Loucy (cell line): ENCODE data around the gene SENP7.

Source experiments
- H2AFZ ChIP-seq: fragments of 200-600 bp; sonication (generic); 2 replicates; pipeline ENCODE4 v1.6.0; 2016; ENCODE audit warnings: antibody characterized with exemption, mild to moderate bottlenecking, low read length, moderate library complexity
- H3F3A ChIP-seq: fragments of 200-600 bp; 2 replicates; pipeline ENCODE4 v1.6.0; 2016; ENCODE audit warnings: antibody characterized with exemption, low read depth, mild to moderate bottlenecking
- H3K27me3 ChIP-seq: fragments of 200-600 bp; sonication (generic); 2 replicates; pipeline ENCODE4 v1.6.1; 2014; ENCODE audit warnings: low read length, mild to moderate bottlenecking; ENCODE audit not compliant: insufficient read depth, poor library complexity, severe bottlenecking
- H3K36me3 ChIP-seq: fragments of 200-600 bp; sonication (generic); 2 replicates; pipeline ENCODE4 v1.6.1; 2016; ENCODE audit warnings: low read length; ENCODE audit not compliant: insufficient read depth
- H3K4me1 ChIP-seq: fragments of 200-600 bp; sonication (generic); 2 replicates; pipeline ENCODE4 v1.5.1; 2014; ENCODE audit warnings: low read length, mild to moderate bottlenecking; ENCODE audit not compliant: insufficient read depth, poor library complexity, severe bottlenecking
- H3K4me2 ChIP-seq: fragments of 200-600 bp; sonication (generic); 2 replicates; pipeline ENCODE4 v1.6.0; 2014; ENCODE audit warnings: antibody characterized with exemption, low read length, low read depth, mild to moderate bottlenecking; ENCODE audit not compliant: poor library complexity, severe bottlenecking
- H3K4me3 ChIP-seq: fragments of 200-600 bp; sonication (generic); 2 replicates; pipeline ENCODE4 v1.5.1; 2014; ENCODE audit warnings: low read length, mild to moderate bottlenecking, mixed read lengths; ENCODE audit not compliant: poor library complexity, severe bottlenecking
- H3K79me2 ChIP-seq: fragments of 200-600 bp; sonication (generic); 2 replicates; pipeline ENCODE4 v1.6.1; 2014; ENCODE audit warnings: low read length; ENCODE audit not compliant: insufficient read depth
- H3K9ac ChIP-seq: fragments of 200-600 bp; sonication (generic); 2 replicates; pipeline ENCODE4 v1.6.0; 2014; ENCODE audit warnings: mild to moderate bottlenecking, low read depth, low read length, moderate library complexity; ENCODE audit not compliant: poor library complexity, severe bottlenecking
- H3K9me2 ChIP-seq: fragments of 200-600 bp; sonication (generic); replicated peaks from 2 replicates; pipeline ENCODE4 v1.6.1; 2016; ENCODE audit warnings: low read depth, low read length, mixed read lengths
- H3K9me3 ChIP-seq: fragments of 200-600 bp; sonication (generic); 2 replicates; pipeline ENCODE4 v1.6.1; 2014; ENCODE audit warnings: mild to moderate bottlenecking, antibody characterized with exemption, low read length, low read depth; ENCODE audit not compliant: insufficient read depth
- H4K20me1 ChIP-seq: fragments of 200-600 bp; sonication (generic); 2 replicates; pipeline ENCODE4 v1.6.0; 2014; ENCODE audit warnings: antibody characterized with exemption, low read length, mild to moderate bottlenecking; ENCODE audit not compliant: insufficient read depth, poor library complexity, severe bottlenecking
- EZH2phosphoT487 ChIP-seq: fragments of 200-600 bp; IDR thresholded peaks from 2 replicates; pipeline ENCODE4 v1.6.1; 2018; ENCODE audit warnings: antibody characterized with exemption, mild to moderate bottlenecking, moderate library complexity, borderline replicate concordance
- TF ChIP-seq, protein P1 (sequence below): fragments of 200-600 bp; sonication (generic); conservative IDR thresholded peaks from 2 replicates; pipeline ENCODE4 v1.5.1; 2014; ENCODE audit warnings: mild to moderate bottlenecking, antibody characterized with exemption, low read length

SENP7 gene

GRCh38 chr3:101535221-101535620 lies 22.2 kb upstream of the SENP7 start:
- peaks cover 20% of the 10 kb centered on the region for H3K4me1 ChIP-seq
- peaks cover 2% of the 10 kb centered on the region; the same call in 1 of the 2 replicates for H3K9me3 ChIP-seq
- H3K9me2 ChIP-seq, result no peaks in the 10 kb centered on the region
- no peaks in the 10 kb centered on the region for H4K20me1 ChIP-seq
- no peak overlapping the region for H3K9ac ChIP-seq
- no peaks in the 10 kb centered on the region for H3K27me3 ChIP-seq
- TF ChIP-seq EZH2phosphoT487, result no peak
- TF ChIP-seq, protein P1, sequence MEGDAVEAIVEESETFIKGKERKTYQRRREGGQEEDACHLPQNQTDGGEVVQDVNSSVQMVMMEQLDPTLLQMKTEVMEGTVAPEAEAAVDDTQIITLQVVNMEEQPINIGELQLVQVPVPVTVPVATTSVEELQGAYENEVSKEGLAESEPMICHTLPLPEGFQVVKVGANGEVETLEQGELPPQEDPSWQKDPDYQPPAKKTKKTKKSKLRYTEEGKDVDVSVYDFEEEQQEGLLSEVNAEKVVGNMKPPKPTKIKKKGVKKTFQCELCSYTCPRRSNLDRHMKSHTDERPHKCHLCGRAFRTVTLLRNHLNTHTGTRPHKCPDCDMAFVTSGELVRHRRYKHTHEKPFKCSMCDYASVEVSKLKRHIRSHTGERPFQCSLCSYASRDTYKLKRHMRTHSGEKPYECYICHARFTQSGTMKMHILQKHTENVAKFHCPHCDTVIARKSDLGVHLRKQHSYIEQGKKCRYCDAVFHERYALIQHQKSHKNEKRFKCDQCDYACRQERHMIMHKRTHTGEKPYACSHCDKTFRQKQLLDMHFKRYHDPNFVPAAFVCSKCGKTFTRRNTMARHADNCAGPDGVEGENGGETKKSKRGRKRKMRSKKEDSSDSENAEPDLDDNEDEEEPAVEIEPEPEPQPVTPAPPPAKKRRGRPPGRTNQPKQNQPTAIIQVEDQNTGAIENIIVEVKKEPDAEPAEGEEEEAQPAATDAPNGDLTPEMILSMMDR, result no peak
- no peak overlapping the region for H3K4me2 ChIP-seq
- no peak overlapping the region for H2AFZ ChIP-seq
- H3F3A ChIP-seq, result no peaks in the 10 kb centered on the region
- no peak overlapping the region for H3K4me3 ChIP-seq
- no peaks in the 10 kb centered on the region for H3K79me2 ChIP-seq
- H3K36me3 ChIP-seq, result no peaks in the 10 kb centered on the region

- Histone ChIP-seq H3K27me3 (no peaks in the 10 kb centered on the region), H3K36me3 (no peaks in the 10 kb centered on the region), H3K4me3 (no peak overlapping the region), H4K20me1 (no peaks in the 10 kb centered on the region), H3K4me1 (peaks cover 20% of the 10 kb centered on the region), H3F3A (no peaks in the 10 kb centered on the region), H3K4me2 (no peak overlapping the region), H3K9me3 (peaks cover 9% of the 10 kb centered on the region), H3K79me2 (no peaks in the 10 kb centered on the region), H2AFZ (no peak overlapping the region), H3K9me2 (no peaks in the 10 kb centered on the region), H3K9ac (no peak overlapping the region)
- no peak for TF ChIP-seq EZH2phosphoT487
- TF ChIP-seq, protein P1, result no peak
Observed at GRCh38 chr3:101533603-101533968, 20.6 kb upstream of the SENP7 start.

- H4K20me1 ChIP-seq, result no peaks in the 10 kb centered on the region
- peaks cover 9% of the 10 kb centered on the region for H3K9me3 ChIP-seq
- H3K27me3 ChIP-seq, result no peaks in the 10 kb centered on the region
- H3K36me3 ChIP-seq, result no peaks in the 10 kb centered on the region
- H3F3A ChIP-seq, result no peaks in the 10 kb centered on the region
- TF ChIP-seq EZH2phosphoT487, result no peak
- TF ChIP-seq, protein P1, result no peak
- no peak overlapping the region for H3K4me2 ChIP-seq
- H3K79me2 ChIP-seq, result no peaks in the 10 kb centered on the region
- no peaks in the 10 kb centered on the region for H3K9me2 ChIP-seq
- peaks cover 20% of the 10 kb centered on the region for H3K4me1 ChIP-seq
- no peak overlapping the region for H3K4me3 ChIP-seq
- H3K9ac ChIP-seq, result no peak overlapping the region
- H2AFZ ChIP-seq, result no peak overlapping the region
Observed at GRCh38 chr3:101532783-101533602, 20.0 kb upstream of the SENP7 start.
